PC-3 (cell line): ENCODE measurements around the gene SUSD6. TPM values are rescaled to one million over a fixed set of nuclear protein-coding genes. Genes with fewer than 3 reads are reported as not detected.

ENCODE experiments used
- ATAC-seq: fragments of 200-7000 bp; cut with Tn5 transposase; 2 replicates; pipeline ENCODE4 v1.9.1; 2020; ENCODE audit warnings: mild to moderate bottlenecking, moderate library complexity
- BruUV-seq: library from RNA; stranded (reverse); fragments of 400-500 nt; replicated peaks from 2 replicates; lab custom pipeline; 2021; lab: Mats Ljungman, UMichigan
- CTCF ChIA-PET: fragments of 300-600 bp; sonication (Branson Sonifier 250); formaldehyde crosslinking; loops from one replicate; lab custom pipeline; 2022; ENCODE audit warnings: antibody characterized with exemption; lab: Charles Lee
- POLR2A ChIA-PET: fragments of 300-600 bp; sonication (Branson Sonifier 250); formaldehyde crosslinking; loops from one replicate; lab custom pipeline; 2022; ENCODE audit warnings: antibody characterized with exemption; ENCODE audit not compliant: unreplicated experiment; lab: Charles Lee
- DNase-seq: peaks from one replicate; pipeline ENCODE4 v3.0.0-alpha.2; 2015
- H2AFZ ChIP-seq: fragments of 300-600 bp; sonication (generic); 2 replicates; pipeline ENCODE4 v1.6.0; 2016; ENCODE audit warnings: antibody characterized with exemption, low read length
- H3F3A ChIP-seq: fragments of 300-600 bp; sonication (generic); one replicate; pipeline ENCODE4 v1.6.0; 2017; ENCODE audit warnings: antibody characterized with exemption, low read length, control low read depth, mild to moderate bottlenecking; ENCODE audit not compliant: unreplicated experiment
- H3K27ac ChIP-seq: fragments of 300-600 bp; sonication (generic); 2 replicates; pipeline ENCODE4 v1.5.1; 2016; ENCODE audit warnings: mild to moderate bottlenecking, low read length
- H3K27me3 ChIP-seq: fragments of 300-600 bp; sonication (generic); 2 replicates; pipeline ENCODE4 v1.6.1; 2016; ENCODE audit warnings: low read length, mixed read lengths
- H3K36me3 ChIP-seq: fragments of 300-600 bp; sonication (generic); 2 replicates; pipeline ENCODE4 v1.6.1; 2016; ENCODE audit warnings: low read depth, mixed run types, low read length, mixed read lengths
- H3K4me1 ChIP-seq: fragments of 300-600 bp; sonication (generic); 2 replicates; pipeline ENCODE4 v1.5.1; 2016; ENCODE audit warnings: low read length; ENCODE audit not compliant: insufficient read depth
- H3K4me2 ChIP-seq: fragments of 300-600 bp; sonication (generic); 2 replicates; pipeline ENCODE4 v1.6.0; 2016; ENCODE audit warnings: low read length
- H3K4me3 ChIP-seq: fragments of 300-600 bp; sonication (generic); 2 replicates; pipeline ENCODE4 v1.5.1; 2016; ENCODE audit warnings: mild to moderate bottlenecking, low read length, mixed read lengths
- H3K79me2 ChIP-seq: fragments of 300-600 bp; sonication (generic); 2 replicates; pipeline ENCODE4 v1.6.1; 2017; ENCODE audit warnings: low read length, mixed read lengths
- H3K9ac ChIP-seq: fragments of 300-600 bp; sonication (generic); 2 replicates; pipeline ENCODE4 v1.6.0; 2016; ENCODE audit warnings: mild to moderate bottlenecking, low read length
- H3K9me2 ChIP-seq: fragments of 300-600 bp; sonication (generic); replicated peaks from 2 replicates; pipeline ENCODE4 v1.6.1; 2016; ENCODE audit warnings: mixed run types, low read length, mixed read lengths
- H3K9me3 ChIP-seq: fragments of 300-600 bp; sonication (generic); 2 replicates; pipeline ENCODE4 v1.6.1; 2016; ENCODE audit warnings: low read length, mixed read lengths
- H4K20me1 ChIP-seq: fragments of 300-600 bp; sonication (generic); 2 replicates; pipeline ENCODE4 v1.6.1; 2016; ENCODE audit warnings: low read length, mixed read lengths
- EZH2 ChIP-seq: fragments of 300-600 bp; sonication (generic); IDR thresholded peaks from one replicate; pipeline ENCODE4 v1.6.1; 2017; ENCODE audit warnings: antibody characterized with exemption, mild to moderate bottlenecking, low read length; ENCODE audit not compliant: unreplicated experiment
- EZH2phosphoT487 ChIP-seq: fragments of 300-600 bp; sonication (generic); IDR thresholded peaks from 2 replicates; pipeline ENCODE4 v1.6.1; 2018; ENCODE audit warnings: mild to moderate bottlenecking, antibody characterized with exemption, low read length, borderline replicate concordance
- intact Hi-C: fragments of 100-400 bp; cut with micrococcal nuclease; formaldehyde crosslinking; loops from 2 replicates; pipeline ENCODE4 v1.9.0; 2023
- total RNA-seq: library from RNA; depleted of rRNA; stranded (reverse); fragments of >200 nt; gene quantifications from 2 replicates; pipeline ENCODE4 v1.2.3, GENCODE V29; 2014
- TF ChIP-seq, protein P1 (sequence below): fragments of 300-600 bp; sonication (generic); conservative IDR thresholded peaks from 2 replicates; pipeline ENCODE4 v1.5.1; 2017; ENCODE audit warnings: antibody characterized with exemption, low read depth, mild to moderate bottlenecking, low read length

Gene SUSD6
- total RNA-seq, 1 experiment from 2014 or later = 6.1 TPM

DNA sequence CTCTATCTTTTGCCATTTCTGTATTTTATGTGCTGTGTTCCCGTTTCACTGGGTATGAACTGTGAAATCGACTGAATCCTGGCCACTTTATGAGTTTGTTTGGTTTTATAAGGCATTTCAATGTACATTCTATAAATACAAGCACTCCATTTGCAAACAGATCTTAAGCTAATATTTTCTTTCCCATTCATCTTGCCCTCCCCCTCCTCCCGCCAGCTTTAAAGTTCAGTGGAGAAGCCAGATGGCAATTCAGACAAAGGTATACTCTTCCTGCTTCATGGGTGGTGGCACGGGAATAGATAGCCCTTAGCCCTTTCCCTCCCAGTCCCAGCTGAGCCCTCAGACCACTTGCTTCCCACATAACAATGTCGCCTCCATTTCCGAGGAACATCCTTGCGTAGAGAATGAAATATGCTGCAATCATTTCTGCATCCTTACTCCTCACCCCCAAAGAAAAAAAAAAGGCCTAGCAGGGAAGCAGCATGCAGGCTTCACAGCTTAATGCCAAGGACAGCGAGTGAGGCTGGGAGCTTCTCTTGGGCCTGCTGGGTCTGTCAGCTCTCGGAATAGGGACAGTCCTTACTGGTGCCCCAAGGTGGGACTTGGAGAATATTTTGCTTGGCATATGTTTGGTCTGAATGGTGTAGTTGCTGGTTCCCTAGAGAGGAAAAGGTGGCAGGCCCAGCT lies 102.7 kb downstream of the SUSD6 start:
- ATAC-seq (peak; percentile 58), DNase-seq (no peak)
- no peaks in the 10 kb centered on the region for H4K20me1 ChIP-seq
- no peaks in the 10 kb centered on the region for H3K36me3 ChIP-seq
- H3K9ac ChIP-seq = no peak overlapping the region
- TSS peak; percentile 12 for BruUV-seq
- no peaks in the 10 kb centered on the region for H3K79me2 ChIP-seq
- peaks cover 14% of the 10 kb centered on the region; the same call in 1 of the 2 replicates for H3K4me1 ChIP-seq
- no peaks in the 10 kb centered on the region for H3K27me3 ChIP-seq
- H3K4me2 ChIP-seq = no peak overlapping the region
- no peaks in the 10 kb centered on the region for H3K9me2 ChIP-seq
- no peaks in the 10 kb centered on the region for H3F3A ChIP-seq
- POLR2A ChIA-PET = interaction anchor here (0.6 to 0.7 kb wide), 2 partner anchors 109 to 215 kb away, joined by 3 to 5 read pairs; no protein-coding TSS in a partner anchor
- H3K4me3 ChIP-seq = no peak overlapping the region
- intact Hi-C loops = loop anchor here (2.0 kb wide), 1 partner anchor 103 kb away; the partner anchor contains the start of gene SUSD6
- CTCF ChIA-PET = no interaction called here
- no peak for TF ChIP-seq EZH2phosphoT487
- no peak for TF ChIP-seq EZH2
- TF ChIP-seq, protein P1, sequence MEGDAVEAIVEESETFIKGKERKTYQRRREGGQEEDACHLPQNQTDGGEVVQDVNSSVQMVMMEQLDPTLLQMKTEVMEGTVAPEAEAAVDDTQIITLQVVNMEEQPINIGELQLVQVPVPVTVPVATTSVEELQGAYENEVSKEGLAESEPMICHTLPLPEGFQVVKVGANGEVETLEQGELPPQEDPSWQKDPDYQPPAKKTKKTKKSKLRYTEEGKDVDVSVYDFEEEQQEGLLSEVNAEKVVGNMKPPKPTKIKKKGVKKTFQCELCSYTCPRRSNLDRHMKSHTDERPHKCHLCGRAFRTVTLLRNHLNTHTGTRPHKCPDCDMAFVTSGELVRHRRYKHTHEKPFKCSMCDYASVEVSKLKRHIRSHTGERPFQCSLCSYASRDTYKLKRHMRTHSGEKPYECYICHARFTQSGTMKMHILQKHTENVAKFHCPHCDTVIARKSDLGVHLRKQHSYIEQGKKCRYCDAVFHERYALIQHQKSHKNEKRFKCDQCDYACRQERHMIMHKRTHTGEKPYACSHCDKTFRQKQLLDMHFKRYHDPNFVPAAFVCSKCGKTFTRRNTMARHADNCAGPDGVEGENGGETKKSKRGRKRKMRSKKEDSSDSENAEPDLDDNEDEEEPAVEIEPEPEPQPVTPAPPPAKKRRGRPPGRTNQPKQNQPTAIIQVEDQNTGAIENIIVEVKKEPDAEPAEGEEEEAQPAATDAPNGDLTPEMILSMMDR = no peak
- H2AFZ ChIP-seq = no peak overlapping the region
- H3K9me3 ChIP-seq = no peaks in the 10 kb centered on the region
- H3K27ac ChIP-seq = no peak overlapping the region

DNA sequence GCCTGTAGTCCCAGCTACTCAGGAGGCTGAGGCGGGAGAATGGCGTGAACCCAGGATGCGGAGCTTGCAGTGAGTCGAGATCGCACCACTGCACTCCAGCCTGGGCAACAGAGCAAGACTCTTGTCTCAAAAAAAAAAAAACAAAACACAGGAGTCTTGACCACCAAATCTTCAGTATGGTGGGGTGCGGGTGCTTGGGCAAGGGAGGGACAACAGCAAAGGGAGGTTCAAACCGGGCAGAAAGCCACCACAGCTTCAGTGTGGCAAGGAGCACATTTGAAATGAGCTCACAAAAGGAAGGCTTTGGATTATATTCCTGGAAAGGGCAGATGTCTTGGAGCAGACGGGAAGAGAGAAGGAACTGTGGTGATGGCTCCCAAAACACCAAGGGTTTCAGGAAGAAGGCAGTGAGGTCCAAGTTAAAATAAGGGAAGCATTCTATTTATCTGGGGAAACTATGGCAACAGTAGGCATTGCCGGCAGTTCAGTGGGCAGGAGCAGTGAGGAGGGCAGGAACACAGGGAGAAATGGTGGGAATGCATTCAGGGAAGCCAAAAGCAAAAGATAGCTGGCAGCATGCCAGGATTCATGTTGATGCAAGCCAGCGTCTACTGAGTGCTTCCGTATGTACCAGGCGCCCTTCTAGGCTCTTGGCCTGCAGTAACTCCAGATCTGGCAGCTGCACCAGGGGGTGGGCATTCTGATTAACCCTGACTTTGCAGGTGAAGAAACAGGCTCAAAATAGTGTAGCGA lies 104.5 kb downstream of the SUSD6 start:
- no peak overlapping the region for H3K27ac ChIP-seq
- H3K9me2 ChIP-seq = no peaks in the 10 kb centered on the region
- H3K9me3 ChIP-seq = no peaks in the 10 kb centered on the region
- intact Hi-C loops = no loop called here
- no peaks in the 10 kb centered on the region for H3K79me2 ChIP-seq
- ChIA-PET CTCF (no interaction called here), POLR2A (no interaction called here)
- no TSS peak for BruUV-seq
- TF ChIP-seq, protein P1 = no peak
- TF ChIP-seq EZH2 = no peak
- TF ChIP-seq EZH2phosphoT487 = no peak
- no peak overlapping the region for H2AFZ ChIP-seq
- no peak for DNase-seq
- no peaks in the 10 kb centered on the region for H3K27me3 ChIP-seq
- no peaks in the 10 kb centered on the region for H3K36me3 ChIP-seq
- no peak overlapping the region for H3K4me2 ChIP-seq
- H4K20me1 ChIP-seq = no peaks in the 10 kb centered on the region
- H3K4me1 ChIP-seq = peaks cover 14% of the 10 kb centered on the region; the same call in 1 of the 2 replicates
- H3F3A ChIP-seq = no peaks in the 10 kb centered on the region
- no peak overlapping the region for H3K9ac ChIP-seq
- no peak for ATAC-seq
- no peak overlapping the region for H3K4me3 ChIP-seq
